ENCODE measurements around the gene URGCP.

The URGCP gene, protein sequence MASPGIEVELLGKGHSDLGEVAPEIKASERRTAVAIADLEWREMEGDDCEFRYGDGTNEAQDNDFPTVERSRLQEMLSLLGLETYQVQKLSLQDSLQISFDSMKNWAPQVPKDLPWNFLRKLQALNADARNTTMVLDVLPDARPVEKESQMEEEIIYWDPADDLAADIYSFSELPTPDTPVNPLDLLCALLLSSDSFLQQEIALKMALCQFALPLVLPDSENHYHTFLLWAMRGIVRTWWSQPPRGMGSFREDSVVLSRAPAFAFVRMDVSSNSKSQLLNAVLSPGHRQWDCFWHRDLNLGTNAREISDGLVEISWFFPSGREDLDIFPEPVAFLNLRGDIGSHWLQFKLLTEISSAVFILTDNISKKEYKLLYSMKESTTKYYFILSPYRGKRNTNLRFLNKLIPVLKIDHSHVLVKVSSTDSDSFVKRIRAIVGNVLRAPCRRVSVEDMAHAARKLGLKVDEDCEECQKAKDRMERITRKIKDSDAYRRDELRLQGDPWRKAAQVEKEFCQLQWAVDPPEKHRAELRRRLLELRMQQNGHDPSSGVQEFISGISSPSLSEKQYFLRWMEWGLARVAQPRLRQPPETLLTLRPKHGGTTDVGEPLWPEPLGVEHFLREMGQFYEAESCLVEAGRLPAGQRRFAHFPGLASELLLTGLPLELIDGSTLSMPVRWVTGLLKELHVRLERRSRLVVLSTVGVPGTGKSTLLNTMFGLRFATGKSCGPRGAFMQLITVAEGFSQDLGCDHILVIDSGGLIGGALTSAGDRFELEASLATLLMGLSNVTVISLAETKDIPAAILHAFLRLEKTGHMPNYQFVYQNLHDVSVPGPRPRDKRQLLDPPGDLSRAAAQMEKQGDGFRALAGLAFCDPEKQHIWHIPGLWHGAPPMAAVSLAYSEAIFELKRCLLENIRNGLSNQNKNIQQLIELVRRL

GRCh38 chr7:43906331-43907010, at the start of gene URGCP:
Gene URGCP (minus strand): TSS chr7:43906596. CDS start chr7:43906575, 21 bp downstream.
- TF ChIP-seq POLR2A (IDR thresholded peaks at IDR 0.05; ENCODE audit: extremely low read depth, insufficient read length) (peak; percentile 57), MYC (IDR thresholded peaks at IDR 0.05; ENCODE audit: low read depth, low read length) (0 out of 2 replicates have a peak, but pooled peaks have one; percentile 61)
- TF ChIP-seq, protein P1, sequence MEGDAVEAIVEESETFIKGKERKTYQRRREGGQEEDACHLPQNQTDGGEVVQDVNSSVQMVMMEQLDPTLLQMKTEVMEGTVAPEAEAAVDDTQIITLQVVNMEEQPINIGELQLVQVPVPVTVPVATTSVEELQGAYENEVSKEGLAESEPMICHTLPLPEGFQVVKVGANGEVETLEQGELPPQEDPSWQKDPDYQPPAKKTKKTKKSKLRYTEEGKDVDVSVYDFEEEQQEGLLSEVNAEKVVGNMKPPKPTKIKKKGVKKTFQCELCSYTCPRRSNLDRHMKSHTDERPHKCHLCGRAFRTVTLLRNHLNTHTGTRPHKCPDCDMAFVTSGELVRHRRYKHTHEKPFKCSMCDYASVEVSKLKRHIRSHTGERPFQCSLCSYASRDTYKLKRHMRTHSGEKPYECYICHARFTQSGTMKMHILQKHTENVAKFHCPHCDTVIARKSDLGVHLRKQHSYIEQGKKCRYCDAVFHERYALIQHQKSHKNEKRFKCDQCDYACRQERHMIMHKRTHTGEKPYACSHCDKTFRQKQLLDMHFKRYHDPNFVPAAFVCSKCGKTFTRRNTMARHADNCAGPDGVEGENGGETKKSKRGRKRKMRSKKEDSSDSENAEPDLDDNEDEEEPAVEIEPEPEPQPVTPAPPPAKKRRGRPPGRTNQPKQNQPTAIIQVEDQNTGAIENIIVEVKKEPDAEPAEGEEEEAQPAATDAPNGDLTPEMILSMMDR (IDR thresholded peaks at IDR 0.05; ENCODE audit: low read depth, low read length), result no peak
- peak within 1 kb of the TSS; percentile 60 for H3K4me3 ChIP-seq (ENCODE audit: low read depth, low read length)
- peak; percentile 70 for DNase-seq (ENCODE audit: low read depth)

GRCh38 chr7:43956027-43956426, 49.6 kb upstream of the URGCP start:
- no peak for DNase-seq (ENCODE audit: low read depth)
- no peak overlapping the region for H3K4me3 ChIP-seq (ENCODE audit: low read depth, low read length)
- TF ChIP-seq MAX (IDR thresholded peaks at IDR 0.05; ENCODE audit: low read depth, low read length) (no peak), MYC (IDR thresholded peaks at IDR 0.05; ENCODE audit: low read depth, low read length) (no peak), POLR2A (IDR thresholded peaks at IDR 0.05; ENCODE audit: extremely low read depth, insufficient read length) (no peak)
- TF ChIP-seq, protein P1 (IDR thresholded peaks at IDR 0.05; ENCODE audit: low read depth, low read length), result no peak

GRCh38 chr7:43954524-43955228, 48.3 kb upstream of the URGCP start:
- peak; percentile 73 for DNase-seq (ENCODE audit: low read depth)
- TF ChIP-seq POLR2A (IDR thresholded peaks at IDR 0.05; ENCODE audit: extremely low read depth, insufficient read length), result no peak
- peak; percentile 94 for TF ChIP-seq MAX (IDR thresholded peaks at IDR 0.05; ENCODE audit: low read depth, low read length)
- peak; percentile 51; the same call in 1 of the 2 replicates for TF ChIP-seq MYC (IDR thresholded peaks at IDR 0.05; ENCODE audit: low read depth, low read length)
- TF ChIP-seq, protein P1 (IDR thresholded peaks at IDR 0.05; ENCODE audit: low read depth, low read length), result peak; percentile 90
- H3K4me3 ChIP-seq (ENCODE audit: low read depth, low read length), result no peak overlapping the region

DNA sequence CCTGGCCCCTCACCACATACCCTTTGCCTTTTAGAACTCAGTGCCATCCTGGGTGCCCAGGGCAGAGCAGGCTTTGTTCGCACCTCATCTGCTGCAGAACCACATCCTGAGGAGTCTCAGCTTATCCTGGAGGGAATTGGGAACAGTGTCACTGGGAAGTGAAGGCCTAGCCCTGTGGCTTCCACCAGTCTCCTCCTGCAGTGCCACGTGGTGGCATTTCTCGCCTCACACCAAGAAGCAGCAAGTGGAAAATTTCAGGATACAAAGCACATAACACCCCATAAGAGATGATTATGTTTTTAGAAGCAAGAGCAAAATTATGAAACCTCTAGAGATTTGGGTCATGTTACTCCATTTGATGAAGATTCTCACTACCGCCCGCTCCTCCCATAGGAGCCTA, 46.7 kb upstream of the URGCP start:
- no peak overlapping the region for H3K4me3 ChIP-seq (ENCODE audit: low read depth, low read length)
- TF ChIP-seq, protein P1 (IDR thresholded peaks at IDR 0.05; ENCODE audit: low read depth, low read length), result no peak
- TF ChIP-seq MAX (IDR thresholded peaks at IDR 0.05; ENCODE audit: low read depth, low read length) (no peak), POLR2A (IDR thresholded peaks at IDR 0.05; ENCODE audit: extremely low read depth, insufficient read length) (no peak), MYC (IDR thresholded peaks at IDR 0.05; ENCODE audit: low read depth, low read length) (no peak)
- no peak for DNase-seq (ENCODE audit: low read depth)

DNA sequence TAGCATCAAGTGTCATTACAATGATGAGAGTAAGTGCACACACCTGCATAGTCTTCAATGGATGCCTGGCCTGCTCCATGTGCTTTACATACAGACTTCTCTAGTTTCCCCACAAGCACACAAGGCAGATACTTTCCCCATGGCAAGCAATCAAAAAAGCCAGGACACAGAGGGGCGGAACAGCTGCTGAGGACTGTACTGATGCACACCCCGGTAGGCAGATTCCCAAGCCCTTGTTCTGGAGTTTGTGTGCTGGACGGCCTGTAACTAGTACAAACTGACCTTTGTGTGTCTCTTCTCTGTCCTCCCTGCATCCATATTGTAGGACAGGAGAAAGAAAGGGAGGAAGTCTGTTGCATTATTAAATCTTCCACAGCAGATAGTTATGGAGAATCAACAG, 45.6 kb upstream of the URGCP start:
- no peak for DNase-seq (ENCODE audit: low read depth)
- TF ChIP-seq POLR2A (IDR thresholded peaks at IDR 0.05; ENCODE audit: extremely low read depth, insufficient read length), result no peak
- TF ChIP-seq, protein P1 (IDR thresholded peaks at IDR 0.05; ENCODE audit: low read depth, low read length), result no peak
- no peak for TF ChIP-seq MYC (IDR thresholded peaks at IDR 0.05; ENCODE audit: low read depth, low read length)
- TF ChIP-seq MAX (IDR thresholded peaks at IDR 0.05; ENCODE audit: low read depth, low read length), result no peak
- no peak overlapping the region for H3K4me3 ChIP-seq (ENCODE audit: low read depth, low read length)

Measured in NB4 (cell line).